Measurements from ENCODE around the gene TRPM2. TPM values are rescaled to one million over a fixed set of nuclear protein-coding genes. Genes with fewer than 3 reads are reported as not detected.
"Not testable (repeated sequence)": the region's sequence is repeated elsewhere in the genome, so short reads cannot be mapped to it uniquely, and the experiment has no call there.

The TRPM2 gene
- total RNA-seq, 4 donors from 2014 or later, result 1.6 to 3.5 (median 2.7) TPM

GRCh38 chr21:44356636-44357035 lies 3.2 kb downstream of the TRPM2 start:
- no peak overlapping the region for H3K27ac ChIP-seq (replicated peaks in 1 of 4)
- peaks cover 0 to 42% (median 0%) of the 10 kb centered on the region in 4 donors for H3K27me3 ChIP-seq
- no peaks in the 10 kb centered on the region for H3K4me1 ChIP-seq
- TF ChIP-seq, protein P1, sequence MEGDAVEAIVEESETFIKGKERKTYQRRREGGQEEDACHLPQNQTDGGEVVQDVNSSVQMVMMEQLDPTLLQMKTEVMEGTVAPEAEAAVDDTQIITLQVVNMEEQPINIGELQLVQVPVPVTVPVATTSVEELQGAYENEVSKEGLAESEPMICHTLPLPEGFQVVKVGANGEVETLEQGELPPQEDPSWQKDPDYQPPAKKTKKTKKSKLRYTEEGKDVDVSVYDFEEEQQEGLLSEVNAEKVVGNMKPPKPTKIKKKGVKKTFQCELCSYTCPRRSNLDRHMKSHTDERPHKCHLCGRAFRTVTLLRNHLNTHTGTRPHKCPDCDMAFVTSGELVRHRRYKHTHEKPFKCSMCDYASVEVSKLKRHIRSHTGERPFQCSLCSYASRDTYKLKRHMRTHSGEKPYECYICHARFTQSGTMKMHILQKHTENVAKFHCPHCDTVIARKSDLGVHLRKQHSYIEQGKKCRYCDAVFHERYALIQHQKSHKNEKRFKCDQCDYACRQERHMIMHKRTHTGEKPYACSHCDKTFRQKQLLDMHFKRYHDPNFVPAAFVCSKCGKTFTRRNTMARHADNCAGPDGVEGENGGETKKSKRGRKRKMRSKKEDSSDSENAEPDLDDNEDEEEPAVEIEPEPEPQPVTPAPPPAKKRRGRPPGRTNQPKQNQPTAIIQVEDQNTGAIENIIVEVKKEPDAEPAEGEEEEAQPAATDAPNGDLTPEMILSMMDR (IDR thresholded peaks at IDR 0.05), result no peak
- TF ChIP-seq POLR2A (IDR thresholded peaks at IDR 0.05; ENCODE audit: low read depth) (no peak), POLR2AphosphoS5 (IDR thresholded peaks at IDR 0.05) (no peak)
- no peaks in the 10 kb centered on the region for H3K36me3 ChIP-seq
- no peak for DNase-seq (ENCODE audit: extremely low spot score)
- H3K9me3 ChIP-seq, result no peaks in the 10 kb centered on the region
- no peak overlapping the region for H3K4me3 ChIP-seq
- WGBS, result 89% methylated on average over 6 of the region's 6 CpGs
- intact Hi-C loops (cut with DNase I), result no loop called here

DNA sequence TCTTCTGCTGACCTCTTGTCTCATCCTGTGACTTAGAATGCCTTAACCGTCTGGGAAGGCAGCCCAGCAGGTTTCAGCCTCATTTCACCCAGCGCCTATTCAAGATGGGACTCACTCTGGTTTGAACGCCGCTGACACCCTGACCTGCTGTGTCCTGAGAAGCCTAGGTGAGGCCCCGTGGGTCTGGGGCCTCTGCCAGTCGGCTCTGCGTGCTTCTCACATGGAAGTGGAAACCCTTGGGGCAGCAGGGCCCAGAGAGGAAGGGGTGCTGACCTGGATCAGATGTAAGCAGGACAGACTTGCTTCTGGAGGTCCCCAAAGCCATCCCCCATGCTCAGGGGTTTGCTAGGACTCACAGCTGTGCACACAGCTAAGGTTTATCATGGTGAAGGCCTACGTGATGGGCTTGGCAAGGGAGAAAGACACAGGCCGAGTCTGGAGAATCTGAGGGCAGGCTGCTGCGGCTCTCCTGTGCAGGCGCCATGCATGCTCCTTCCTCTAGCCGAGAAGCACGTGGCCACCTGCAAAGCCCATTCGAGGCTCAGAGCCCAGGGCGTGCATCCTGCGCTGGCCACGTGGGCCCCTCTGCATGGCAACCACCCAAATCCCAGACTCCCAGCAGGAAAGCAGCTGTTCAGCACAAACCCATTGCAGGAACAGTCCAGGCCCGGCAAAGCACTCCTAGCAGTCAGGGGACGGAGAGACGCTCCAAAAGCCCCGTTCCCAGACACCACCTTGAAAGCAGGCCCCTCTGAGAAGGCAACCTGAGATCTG lies 3.8 kb downstream of the TRPM2 start:
- WGBS, result 80% methylated on average over 9 of the region's 21 CpGs
- intact Hi-C loops (cut with DNase I), result no loop called here
- H3K4me3 ChIP-seq, result no peak overlapping the region
- DNase-seq (ENCODE audit: extremely low spot score), result no peak
- H3K9me3 ChIP-seq, result no peaks in the 10 kb centered on the region
- H3K27me3 ChIP-seq, result peaks cover 0 to 36% (median 0%) of the 10 kb centered on the region in 4 donors
- H3K27ac ChIP-seq (replicated peaks in 1 of 4), result no peak overlapping the region
- H3K36me3 ChIP-seq, result no peaks in the 10 kb centered on the region
- no peaks in the 10 kb centered on the region for H3K4me1 ChIP-seq
- TF ChIP-seq EP300 (IDR thresholded peaks at IDR 0.05), result no peak
- TF ChIP-seq, protein P1 (IDR thresholded peaks at IDR 0.05), result no peak
- TF ChIP-seq POLR2AphosphoS5 (IDR thresholded peaks at IDR 0.05), result no peak
- TF ChIP-seq POLR2A (IDR thresholded peaks at IDR 0.05; ENCODE audit: low read depth), result no peak

DNA sequence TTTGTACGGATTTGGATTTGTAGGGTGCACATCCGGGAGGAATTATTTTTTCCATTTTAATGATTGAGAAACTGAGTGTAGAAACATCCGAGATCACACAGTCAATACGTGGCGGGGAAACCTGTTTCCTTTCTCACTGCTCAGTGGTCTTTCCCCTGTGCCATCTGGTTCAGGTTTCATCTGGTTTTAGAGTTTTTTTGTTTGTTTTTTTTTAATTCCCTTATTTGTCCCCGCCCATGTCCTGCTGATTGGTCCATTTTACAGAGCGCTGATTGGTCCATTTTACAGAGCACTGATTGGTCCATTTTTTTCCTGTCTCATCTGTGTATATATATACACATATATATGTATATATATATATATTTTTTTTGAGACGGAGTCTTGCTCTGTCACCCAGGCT lies 6.0 kb downstream of the TRPM2 start:
- intact Hi-C loops (cut with DNase I), result no loop called here

DNA sequence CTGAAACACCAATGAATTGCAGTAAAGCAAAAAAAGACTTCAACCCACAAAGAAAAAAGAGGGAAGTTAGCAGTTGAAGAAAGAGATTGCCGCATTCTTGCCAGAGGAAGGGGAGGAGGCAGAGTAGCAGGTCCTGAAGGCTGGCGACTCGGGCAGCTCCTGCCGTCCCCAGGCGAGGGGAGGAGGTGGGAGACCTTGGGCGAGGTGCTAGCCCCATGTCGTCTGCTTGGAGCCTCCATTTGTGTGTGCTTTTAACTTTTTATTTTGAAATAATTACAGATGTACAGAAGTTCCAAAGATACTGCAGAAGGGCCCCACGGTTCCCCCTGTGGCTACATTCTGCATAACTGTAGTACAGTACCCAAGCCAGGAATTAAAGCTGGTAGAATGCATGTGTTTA lies 6.7 kb downstream of the TRPM2 start:
- no peaks in the 10 kb centered on the region for H3K4me1 ChIP-seq
- intact Hi-C loops (cut with DNase I), result no loop called here
- H3K4me3 ChIP-seq, result no peak overlapping the region
- 48% methylated on average over 8 of the region's 8 CpGs for WGBS
- no peak overlapping the region for H3K27ac ChIP-seq (replicated peaks in 1 of 4)
- H3K27me3 ChIP-seq, result peaks cover 0 to 38% (median 0%) of the 10 kb centered on the region in 4 donors
- DNase-seq (ENCODE audit: extremely low spot score), result no peak
- no peaks in the 10 kb centered on the region for H3K36me3 ChIP-seq
- TF ChIP-seq POLR2AphosphoS5 (IDR thresholded peaks at IDR 0.05) (no peak), POLR2A (IDR thresholded peaks at IDR 0.05; ENCODE audit: low read depth) (no peak), EP300 (IDR thresholded peaks at IDR 0.05) (no peak)
- TF ChIP-seq, protein P1 (IDR thresholded peaks at IDR 0.05), result no peak
- H3K9me3 ChIP-seq, result peaks cover 0 to 23% (median 11%) of the 10 kb centered on the region in 4 donors

More for the DNA sequence above, 6.0 kb downstream of the TRPM2 start:
- WGBS, result 77% methylated on average over 8 of the region's 8 CpGs
- no peak for DNase-seq (ENCODE audit: extremely low spot score)
- Histone ChIP-seq H3K4me3 (no peak overlapping the region), H3K27ac (replicated peaks in 1 of 4) (no peak overlapping the region), H3K9me3 (peaks cover 0 to 19% (median 11%) of the 10 kb centered on the region in 4 donors), H3K4me1 (no peaks in the 10 kb centered on the region), H3K36me3 (no peaks in the 10 kb centered on the region), H3K27me3 (peaks cover 0 to 32% (median 0%) of the 10 kb centered on the region in 4 donors)
- TF ChIP-seq, protein P1 (IDR thresholded peaks at IDR 0.05), result no peak
- TF ChIP-seq EP300 (IDR thresholded peaks at IDR 0.05), result no peak
- no peak for TF ChIP-seq POLR2A (IDR thresholded peaks at IDR 0.05; ENCODE audit: low read depth)
- no peak for TF ChIP-seq POLR2AphosphoS5 (IDR thresholded peaks at IDR 0.05)

- H3K9me3 ChIP-seq, result peaks cover 0 to 23% (median 11%) of the 10 kb centered on the region in 4 donors
- intact Hi-C loops (cut with DNase I); H3K4me3 ChIP-seq; H3K4me1 ChIP-seq; DNase-seq (ENCODE audit: extremely low spot score); H3K27ac ChIP-seq (replicated peaks in 1 of 4); H3K36me3 ChIP-seq: not testable (repeated sequence)
- peaks cover 0 to 52% (median 0%) of the 10 kb centered on the region in 4 donors for H3K27me3 ChIP-seq
- WGBS, result 97% methylated on average over 5 of the region's 5 CpGs
Measured at GRCh38 chr21:44361903-44362302, 8.5 kb downstream of the TRPM2 start.
